ENCODE measurements around the gene TIMP4. TPM values are rescaled to one million over a fixed set of nuclear protein-coding genes. Genes with fewer than 3 reads are reported as not detected.

The TIMP4 gene
- 0.07 TPM in 1 of 2 replicates, not detected in the other for total RNA-seq

GRCh38 chr3:12158387-12159226 is at the start of gene TIMP4:
Gene TIMP4, minus strand, starts transcription at chr3:12158912. Its CDS starts 72 bp downstream, at chr3:12158840.

Other genes with a start within 250 kb of the TIMP4 start
- not detected in 2 replicates for gene SYN2, start 154.5 kb downstream of the TIMP4 start, total RNA-seq
- gene PPARG, start 130.2 kb upstream of the TIMP4 start, total RNA-seq = 7.0 and 7.1 TPM in 2 replicates